Tibial nerve (tissue), 4 donors: ENCODE data around the gene PPP1R14C. TPM values are rescaled to one million over a fixed set of nuclear protein-coding genes. Genes with fewer than 3 reads are reported as not detected.
"Not testable (repeated sequence)": the region's sequence is repeated elsewhere in the genome, so short reads cannot be mapped to it uniquely, and the experiment has no call there.

ENCODE experiments used
- DNase-seq, 2 donors: peaks; one replicate each; pipeline ENCODE4 v3.0.0-alpha.2; 2019; ENCODE audit warnings: low spot score in 2 of 2
- H3K27ac ChIP-seq, 4 donors: fragments of 200-600 bp; sonication (generic) in 3 of 4; one replicate each; pipeline ENCODE4 v1.5.1; 2017 to 2019; ENCODE audit warnings: mild to moderate bottlenecking in 1 of 4
- H3K27me3 ChIP-seq, 2 donors: fragments of 200-600 bp; sonication (generic) in 1 of 2; one replicate each; pipeline versions ENCODE4 v1.5.1 to v1.6.0; 2017 to 2019
- H3K36me3 ChIP-seq, 3 donors: fragments of 200-600 bp; sonication (generic); one replicate each; pipeline ENCODE4 v1.5.1; 2018 to 2019
- H3K4me1 ChIP-seq, 4 donors: fragments of 200-600 bp; sonication (generic) in 3 of 4; one replicate each; pipeline ENCODE4 v1.5.1; 2017 to 2019
- H3K4me3 ChIP-seq, 4 donors: fragments of 200-600 bp; sonication (generic) in 3 of 4; one replicate each; pipeline ENCODE4 v1.5.1; 2017 to 2019; ENCODE audit warnings: mild to moderate bottlenecking in 1 of 4, moderate library complexity in 1 of 4
- H3K9me3 ChIP-seq, 4 donors: fragments of 200-600 bp; sonication (generic) in 3 of 4; one replicate each; pipeline ENCODE4 v1.5.1; 2017 to 2019
- CTCF ChIP-seq, 5 experiments: fragments of 200-600 bp in 3 of 5; fragments of 450-650 bp in 2 of 5; sonication (generic) in 3 of 5; IDR thresholded peaks; one replicate each; pipeline ENCODE4 v1.5.1; 2016 to 2019; ENCODE audit warnings: antibody characterized with exemption in 5 of 5, mild to moderate bottlenecking in 3 of 5, moderate library complexity in 2 of 5
- EP300 ChIP-seq, 2 donors: sonication (generic); formaldehyde crosslinking; IDR thresholded peaks; one replicate each; pipeline ENCODE4 v1.6.1; 2017; ENCODE audit warnings: antibody characterized with exemption in 2 of 2, mild to moderate bottlenecking in 1 of 2
- POLR2A ChIP-seq, 2 donors: fragments of 450-650 bp; IDR thresholded peaks; one replicate each; pipeline ENCODE4 v1.6.1; 2017; ENCODE audit warnings: antibody characterized with exemption in 2 of 2, mild to moderate bottlenecking in 2 of 2, moderate library complexity in 2 of 2
- WGBS, 2 donors: methylation state at CpG; one replicate each; pipeline ENCODE4 v1.1.5; 2018; 5-methylcytosine and 5-hydroxymethylcytosine counted together
- total RNA-seq, 4 donors: library from RNA; depleted of rRNA; stranded (reverse); fragments of >200 nt; gene quantifications; one replicate each; pipeline ENCODE4 v1.1.0, GENCODE V29; 2016

Gene PPP1R14C
- total RNA-seq, 4 donors from 2014 or later: 0.42 TPM; not detected in 3

- no peaks in the 10 kb centered on the region for H3K9me3 ChIP-seq
- no peak overlapping the region for H3K4me3 ChIP-seq
- H3K27ac ChIP-seq: no peak overlapping the region
- no peaks in the 10 kb centered on the region for H3K36me3 ChIP-seq
- TF ChIP-seq POLR2A (IDR thresholded peaks at IDR 0.05): no peak
- TF ChIP-seq CTCF (IDR thresholded peaks at IDR 0.05): no peak
- TF ChIP-seq EP300 (IDR thresholded peaks at IDR 0.05): no peak
- H3K27me3 ChIP-seq: no peaks in the 10 kb centered on the region
- H3K4me1 ChIP-seq: peaks cover 0 to 6% (median 0%) of the 10 kb centered on the region in 4 donors
- no peak for DNase-seq
- 73 to 76% methylated on average over 4 of the region's 4 CpGs for WGBS, 2 donors
Measured at GRCh38 chr6:150183105-150183504, 40.3 kb downstream of the PPP1R14C start.

GRCh38 chr6:150183966-150184365 is 41.1 kb downstream of the PPP1R14C start:
- Histone ChIP-seq H3K36me3 (no peaks in the 10 kb centered on the region), H3K27me3 (no peaks in the 10 kb centered on the region), H3K4me1 (peaks cover 0 to 6% (median 0%) of the 10 kb centered on the region in 4 donors), H3K4me3 (no peak overlapping the region), H3K27ac (no peak overlapping the region), H3K9me3 (no peaks in the 10 kb centered on the region)
- 88 to 97% methylated on average over 6 of the region's 6 CpGs for WGBS, 2 donors
- TF ChIP-seq EP300 (IDR thresholded peaks at IDR 0.05) (no peak), POLR2A (IDR thresholded peaks at IDR 0.05) (no peak), CTCF (IDR thresholded peaks at IDR 0.05) (no peak)
- DNase-seq: no peak

GRCh38 chr6:150184850-150185731 is 42.2 kb downstream of the PPP1R14C start:
- no peaks in the 10 kb centered on the region for H3K9me3 ChIP-seq
- H3K4me3 ChIP-seq: no peak overlapping the region
- WGBS, 2 donors: 72 to 78% methylated on average over 10 of the region's 10 CpGs
- no peaks in the 10 kb centered on the region for H3K36me3 ChIP-seq
- peaks cover 0 to 6% (median 0%) of the 10 kb centered on the region in 4 donors for H3K4me1 ChIP-seq
- H3K27me3 ChIP-seq: no peaks in the 10 kb centered on the region
- TF ChIP-seq POLR2A (IDR thresholded peaks at IDR 0.05) (no peak), CTCF (IDR thresholded peaks at IDR 0.05) (no peak), EP300 (IDR thresholded peaks at IDR 0.05) (no peak)
- DNase-seq: no peak
- no peak overlapping the region for H3K27ac ChIP-seq

- Histone ChIP-seq H3K4me1 (peaks cover 0 to 6% (median 0%) of the 10 kb centered on the region in 4 donors), H3K27ac (no peak overlapping the region), H3K36me3 (no peaks in the 10 kb centered on the region), H3K4me3 (no peak overlapping the region), H3K9me3 (no peaks in the 10 kb centered on the region), H3K27me3 (no peaks in the 10 kb centered on the region)
- 90 to 92% methylated on average over 8 of the region's 8 CpGs for WGBS, 2 donors
- no peak for DNase-seq
- TF ChIP-seq POLR2A (IDR thresholded peaks at IDR 0.05): no peak
- TF ChIP-seq EP300 (IDR thresholded peaks at IDR 0.05): no peak
- no peak for TF ChIP-seq CTCF (IDR thresholded peaks at IDR 0.05)
Measured at GRCh38 chr6:150185732-150186117, 42.9 kb downstream of the PPP1R14C start.

GRCh38 chr6:150186129-150186898 is 43.5 kb downstream of the PPP1R14C start:
- Histone ChIP-seq H3K9me3 (no peaks in the 10 kb centered on the region), H3K4me1 (peaks cover 0 to 6% (median 0%) of the 10 kb centered on the region in 4 donors), H3K4me3 (no peak overlapping the region), H3K36me3 (no peaks in the 10 kb centered on the region), H3K27me3 (no peaks in the 10 kb centered on the region), H3K27ac (no peak overlapping the region)
- TF ChIP-seq EP300 (IDR thresholded peaks at IDR 0.05): no peak
- no peak for TF ChIP-seq POLR2A (IDR thresholded peaks at IDR 0.05)
- no peak for TF ChIP-seq CTCF (IDR thresholded peaks at IDR 0.05)
- WGBS, 2 donors: 89 to 93% methylated on average over 9 of the region's 9 CpGs
- DNase-seq: no peak

GRCh38 chr6:150187433-150187832 is 44.6 kb downstream of the PPP1R14C start:
- H3K27me3 ChIP-seq, H3K4me3 ChIP-seq, H3K27ac ChIP-seq, H3K9me3 ChIP-seq, DNase-seq, H3K4me1 ChIP-seq, H3K36me3 ChIP-seq: not testable (repeated sequence)
- 68 to 92% methylated on average over 2 of the region's 2 CpGs for WGBS, 2 donors
